Measurements from ENCODE around the gene PCP2.
A peak's percentile ranks its signal among the peaks of the same experiment; 100 is the strongest.

PCP2 gene

DNA sequence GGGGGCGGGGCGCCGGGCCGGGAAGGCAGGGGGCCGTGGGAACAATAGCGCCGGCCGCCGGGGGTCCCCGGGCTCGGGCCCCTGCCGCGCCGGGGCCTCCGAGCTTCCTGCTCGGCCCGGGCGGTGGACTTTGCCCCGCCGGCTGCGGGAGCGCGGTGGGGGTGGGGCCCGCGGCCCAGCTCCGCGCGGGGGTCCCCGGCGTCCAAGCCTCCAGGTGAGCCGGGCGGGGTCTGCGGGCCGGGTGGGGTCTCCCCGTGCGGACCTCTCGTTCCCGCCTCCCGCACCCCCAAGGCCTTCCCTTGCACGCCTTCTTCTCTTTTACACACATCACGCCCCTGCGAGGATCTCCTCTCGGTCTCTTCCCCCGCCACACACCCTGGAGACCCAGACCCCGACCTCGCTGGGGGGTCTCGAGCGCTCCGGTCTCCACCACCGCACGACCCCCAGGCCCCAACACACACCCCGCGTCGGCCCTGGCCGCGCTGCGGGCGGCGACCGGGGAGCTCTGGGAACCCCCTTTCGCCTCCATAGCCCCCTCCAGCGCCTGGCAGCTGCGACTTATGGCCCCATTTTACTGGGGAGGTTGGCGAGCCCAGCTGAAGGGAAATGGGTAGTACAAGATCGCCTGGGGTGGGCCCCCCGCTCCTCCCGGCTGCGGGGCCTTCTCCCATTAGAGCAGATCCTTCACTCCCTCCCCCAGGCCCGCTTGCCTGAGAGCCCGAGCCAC, 37.1 kb downstream of the PCP2 start:
- no peak for DNase-seq

DNA sequence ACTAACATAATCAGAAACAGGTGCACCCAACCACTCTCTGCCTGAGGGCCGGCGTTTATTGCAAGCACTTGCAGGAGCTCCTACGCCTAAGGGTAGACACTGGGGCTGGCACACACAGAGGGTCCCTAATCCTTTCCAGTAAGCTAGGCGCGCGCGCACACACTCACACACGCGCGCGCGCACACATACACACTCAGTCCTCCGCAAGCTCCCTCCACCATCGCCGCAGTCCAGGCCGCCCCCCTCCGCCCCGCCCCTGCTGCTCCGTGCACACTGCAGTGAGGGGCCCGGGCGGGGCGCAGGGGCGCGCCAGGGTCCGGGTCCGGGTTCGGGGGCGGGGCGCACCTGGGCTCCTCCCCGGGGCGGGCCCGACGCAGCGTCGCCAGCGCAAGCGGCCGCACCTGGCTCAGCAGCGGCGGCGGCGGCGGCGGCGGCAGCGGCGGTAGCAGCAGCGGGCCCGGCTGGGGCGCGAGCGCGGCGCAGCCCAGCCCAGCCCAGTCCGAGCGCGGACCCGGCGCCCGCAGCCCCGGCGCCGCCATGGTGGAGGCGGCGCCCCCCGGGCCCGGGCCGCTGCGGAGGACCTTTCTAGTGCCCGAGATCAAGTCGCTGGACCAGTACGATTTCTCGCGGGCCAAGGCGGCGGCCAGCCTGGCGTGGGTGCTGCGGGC, 37.9 kb downstream of the PCP2 start, which contains the start of gene CAMSAP3:
Gene CAMSAP3 (plus strand): TSS at position 398 of the 668 bp plus-strand sequence. CDS start 140 bp downstream, at position 538.
- DNase-seq = peak; percentile 32

DNA sequence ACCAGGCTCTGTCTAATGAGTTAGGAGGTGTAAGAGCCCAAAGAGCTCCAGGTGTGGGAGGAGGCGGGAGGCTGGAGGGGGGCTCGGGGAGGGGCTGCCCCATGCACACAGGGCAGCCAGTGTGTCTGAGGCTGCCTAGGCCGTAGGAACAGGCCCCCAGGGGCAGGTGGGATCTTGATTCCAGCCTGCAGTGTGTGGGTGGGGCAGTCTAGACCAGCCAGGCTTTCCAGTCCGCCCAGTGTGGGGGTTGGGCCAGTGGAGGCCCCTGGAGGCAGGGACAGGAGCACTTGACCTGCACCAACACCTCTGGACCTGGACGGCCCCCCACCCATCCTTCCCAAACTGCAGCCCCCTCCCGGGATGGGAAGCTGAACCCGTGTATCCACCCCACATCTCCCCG, 43.3 kb downstream of the PCP2 start:
- DNase-seq = no peak

DNA sequence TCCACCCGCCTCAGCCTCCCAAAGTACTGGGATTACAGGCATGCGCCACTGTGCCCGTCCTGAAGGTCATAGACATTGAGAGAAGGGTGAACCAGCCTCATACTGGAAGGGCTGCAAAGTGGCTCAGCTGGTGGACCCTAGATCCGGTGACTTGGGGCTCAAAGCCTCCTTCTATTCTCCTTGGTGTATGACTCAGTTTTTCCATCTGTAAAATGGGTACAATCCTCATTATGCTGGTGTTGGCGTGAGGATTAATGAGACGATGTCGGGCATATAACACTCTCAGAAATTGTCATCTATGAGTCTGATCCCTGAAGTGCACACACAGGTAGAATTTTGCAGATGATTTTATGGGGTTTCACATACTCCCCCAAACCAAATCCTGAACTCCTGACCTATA, 43.7 kb downstream of the PCP2 start:
- no peak for DNase-seq

DNA sequence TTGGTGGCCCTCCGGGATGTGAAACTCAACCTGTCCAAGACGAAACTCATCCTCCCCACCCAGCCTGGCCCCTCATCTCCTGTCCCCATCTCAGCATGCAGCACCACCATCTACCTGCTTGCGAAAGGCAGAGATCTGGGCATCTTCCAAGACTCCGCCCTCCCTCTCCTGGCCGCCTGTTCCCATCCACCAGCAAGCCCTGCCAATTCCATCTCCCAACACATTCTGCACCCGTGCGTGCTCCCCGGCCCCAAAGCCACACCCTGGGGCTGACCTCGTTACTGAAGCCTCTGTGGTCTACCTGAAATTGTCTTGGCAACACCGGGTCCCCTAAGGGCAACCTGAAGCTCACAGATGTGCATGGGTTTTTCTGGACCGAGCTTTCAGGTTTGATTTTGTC, 51.1 kb downstream of the PCP2 start:
- no peak for DNase-seq
